Caco-2 (cell line): ENCODE data around the gene CCDC136. TPM values are rescaled to one million over a fixed set of nuclear protein-coding genes. Genes with fewer than 3 reads are reported as not detected.

Experiments used
- BruUV-seq: library from RNA; stranded (reverse); fragments of 400-500 nt; replicated peaks from 2 replicates; lab custom pipeline; 2021; lab: Mats Ljungman, UMichigan
- CTCF ChIA-PET: fragments of 300-600 bp; sonication (Branson Sonifier 250); formaldehyde crosslinking; loops from one replicate; lab custom pipeline; 2022; ENCODE audit warnings: antibody characterized with exemption; lab: Charles Lee
- POLR2A ChIA-PET: fragments of 300-600 bp; sonication (Branson Sonifier 250); formaldehyde crosslinking; loops from one replicate; lab custom pipeline; 2022; ENCODE audit warnings: antibody characterized with exemption; lab: Charles Lee
- DNase-seq, 2 experiments: peaks; one replicate each; pipeline versions ENCODE4 v3.0.0 to v3.0.0-alpha.2; 2020 to 2022
- H3K27me3 ChIP-seq: replicated peaks from 2 replicates; pipeline ENCODE4 v1.6.0; 2011; ENCODE audit warnings: low read length; ENCODE audit not compliant: control insufficient read depth, insufficient read depth
- H3K36me3 ChIP-seq: 2 replicates; pipeline ENCODE4 v1.5.1; 2011; ENCODE audit warnings: low read length; ENCODE audit not compliant: control insufficient read depth, insufficient read depth
- H3K4me1 ChIP-seq: fragments of 250-450 bp; sonication (Bioruptor Pico); 2 replicates; pipeline ENCODE4 v1.5.1; 2020; ENCODE audit warnings: mild to moderate bottlenecking
- H3K4me3 ChIP-seq: 2 replicates; pipeline ENCODE4 v1.5.1; 2011; ENCODE audit warnings: low read depth, mild to moderate bottlenecking, control low read depth, low read length
- H3K9me3 ChIP-seq: fragments of 250-450 bp; sonication (Bioruptor Pico); 2 replicates; pipeline ENCODE4 v1.5.1; 2020; ENCODE audit warnings: mild to moderate bottlenecking, moderate library complexity
- H3K27ac Mint-ChIP-seq: one replicate; pipeline ENCODE4 v1.8.0; 2022; ENCODE audit warnings: mixed read lengths; ENCODE audit not compliant: unreplicated experiment
- H3K27me3 Mint-ChIP-seq: one replicate; pipeline ENCODE4 v1.8.0; 2022; ENCODE audit warnings: mixed read lengths; ENCODE audit not compliant: insufficient read depth, unreplicated experiment
- H3K36me3 Mint-ChIP-seq: one replicate; pipeline ENCODE4 v1.8.0; 2022; ENCODE audit warnings: mild to moderate bottlenecking, mixed read lengths; ENCODE audit not compliant: insufficient read depth, unreplicated experiment
- H3K4me1 Mint-ChIP-seq: one replicate; pipeline ENCODE4 v1.8.0; 2022; ENCODE audit warnings: low read depth, mixed read lengths; ENCODE audit not compliant: unreplicated experiment
- H3K4me3 Mint-ChIP-seq: one replicate; pipeline ENCODE4 v1.8.0; 2022; ENCODE audit warnings: mild to moderate bottlenecking, moderate library complexity, mixed read lengths; ENCODE audit not compliant: unreplicated experiment
- H3K9me3 Mint-ChIP-seq: one replicate; pipeline ENCODE4 v1.8.0; 2022; ENCODE audit warnings: mixed read lengths; ENCODE audit not compliant: unreplicated experiment
- intact Hi-C: fragments of 100-400 bp; cut with micrococcal nuclease; formaldehyde crosslinking; loops from one replicate; pipeline ENCODE4 v1.10.0; 2022; ENCODE audit not compliant: unreplicated experiment
- total RNA-seq: library from RNA; stranded (reverse); gene quantifications from 2 replicates; pipeline ENCODE4 v1.2.3, GENCODE V29; 2022
- TF ChIP-seq, protein P1 (sequence below), 2 experiments: fragments of 200-600 bp in 1 of 2; IDR thresholded peaks; 1 replicate in 1 of 2; 2 replicates in 1 of 2; pipeline versions ENCODE4 v1.5.1 to v1.8.0; 2011 to 2022; ENCODE audit warnings: antibody characterized with exemption in 1 of 2, control low read depth in 1 of 2, inconsistent platforms in 1 of 2, low read depth in 1 of 2, low read length in 1 of 2, mild to moderate bottlenecking in 1 of 2, moderate library complexity in 1 of 2; ENCODE audit not compliant: insufficient read depth in 1 of 2, severe bottlenecking in 1 of 2, unreplicated experiment in 1 of 2

Gene CCDC136
- total RNA-seq, 1 experiment from 2014 or later, result 10.2 TPM

DNA sequence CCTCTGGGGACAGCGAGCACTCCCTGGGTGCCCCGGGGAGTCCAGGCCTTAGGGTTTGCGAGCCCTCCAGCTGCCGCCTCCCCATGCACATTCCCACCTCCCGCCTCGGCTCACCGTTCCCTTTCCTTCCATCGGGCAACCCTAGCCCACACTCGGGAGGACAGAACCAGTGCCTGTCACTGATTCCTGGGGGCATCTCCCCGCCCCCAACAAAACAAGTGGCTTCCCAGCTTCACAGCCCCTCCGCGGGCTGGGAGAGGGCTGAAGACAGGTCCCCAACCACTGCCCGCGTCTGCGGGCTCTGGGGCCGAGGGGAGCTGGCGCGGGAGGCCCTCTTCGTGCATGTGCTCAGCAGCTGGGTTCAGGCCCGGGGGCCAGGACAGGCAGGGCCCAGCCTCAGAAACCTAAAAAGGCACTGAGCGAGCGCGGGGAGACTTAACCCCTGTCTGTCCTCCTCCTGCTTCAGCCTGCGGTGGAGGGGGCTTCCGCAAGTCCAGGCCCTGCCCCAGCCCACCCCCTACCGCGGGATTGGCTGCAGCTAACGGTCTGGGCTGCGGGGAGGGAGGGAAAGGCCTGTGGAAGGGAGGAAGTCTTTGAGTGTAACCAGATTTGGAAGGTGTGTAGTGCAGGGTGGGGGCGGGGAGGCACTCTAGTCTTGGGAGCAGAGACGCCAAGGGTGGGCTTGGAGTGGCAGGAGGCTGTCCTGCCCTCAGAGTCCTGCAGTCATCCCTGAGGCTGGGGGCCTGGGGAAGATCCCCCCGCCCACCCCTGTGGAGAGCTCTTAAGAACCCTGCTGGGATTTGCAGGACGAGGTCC, 39.6 kb downstream of the CCDC136 start:
- BruUV-seq, result no TSS peak
- ChIA-PET CTCF (interaction anchor here (1.1 to 1.3 kb wide), 2 partner anchors 10 to 32 kb away, joined by 4 to 6 read pairs; partner anchors contain the start of gene ATP6V1F), POLR2A (no interaction called here)
- Mint-ChIP-seq H3K27me3 (no peaks in the 10 kb centered on the region), H3K36me3 (peaks cover 12% of the 10 kb centered on the region), H3K9me3 (no peaks in the 10 kb centered on the region), H3K27ac (no peak overlapping the region), H3K4me1 (peaks cover 33% of the 10 kb centered on the region), H3K4me3 (peak overlapping the region; percentile 75)
- H3K4me3 ChIP-seq, result peak overlapping the region; percentile 74
- TF ChIP-seq, protein P1, sequence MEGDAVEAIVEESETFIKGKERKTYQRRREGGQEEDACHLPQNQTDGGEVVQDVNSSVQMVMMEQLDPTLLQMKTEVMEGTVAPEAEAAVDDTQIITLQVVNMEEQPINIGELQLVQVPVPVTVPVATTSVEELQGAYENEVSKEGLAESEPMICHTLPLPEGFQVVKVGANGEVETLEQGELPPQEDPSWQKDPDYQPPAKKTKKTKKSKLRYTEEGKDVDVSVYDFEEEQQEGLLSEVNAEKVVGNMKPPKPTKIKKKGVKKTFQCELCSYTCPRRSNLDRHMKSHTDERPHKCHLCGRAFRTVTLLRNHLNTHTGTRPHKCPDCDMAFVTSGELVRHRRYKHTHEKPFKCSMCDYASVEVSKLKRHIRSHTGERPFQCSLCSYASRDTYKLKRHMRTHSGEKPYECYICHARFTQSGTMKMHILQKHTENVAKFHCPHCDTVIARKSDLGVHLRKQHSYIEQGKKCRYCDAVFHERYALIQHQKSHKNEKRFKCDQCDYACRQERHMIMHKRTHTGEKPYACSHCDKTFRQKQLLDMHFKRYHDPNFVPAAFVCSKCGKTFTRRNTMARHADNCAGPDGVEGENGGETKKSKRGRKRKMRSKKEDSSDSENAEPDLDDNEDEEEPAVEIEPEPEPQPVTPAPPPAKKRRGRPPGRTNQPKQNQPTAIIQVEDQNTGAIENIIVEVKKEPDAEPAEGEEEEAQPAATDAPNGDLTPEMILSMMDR (IDR thresholded peaks at IDR 0.05; ENCODE audit: insufficient read depth in 1 of 2, low read depth in 1 of 2, low read length in 1 of 2, severe bottlenecking in 1 of 2, unreplicated experiment in 1 of 2), result no peak
- H3K9me3 ChIP-seq, result no peaks in the 10 kb centered on the region
- DNase-seq, result peak in 1 of 2 experiments; percentile 42
- peaks cover 43% of the 10 kb centered on the region for H3K4me1 ChIP-seq
- no peaks in the 10 kb centered on the region for H3K27me3 ChIP-seq
- no peaks in the 10 kb centered on the region for H3K36me3 ChIP-seq
- intact Hi-C loops, result loop anchor here (2.0 to 5.0 kb wide), 2 partner anchors 31 to 39 kb away; partner anchors contain the start of genes ATP6V1F and CCDC136

DNA sequence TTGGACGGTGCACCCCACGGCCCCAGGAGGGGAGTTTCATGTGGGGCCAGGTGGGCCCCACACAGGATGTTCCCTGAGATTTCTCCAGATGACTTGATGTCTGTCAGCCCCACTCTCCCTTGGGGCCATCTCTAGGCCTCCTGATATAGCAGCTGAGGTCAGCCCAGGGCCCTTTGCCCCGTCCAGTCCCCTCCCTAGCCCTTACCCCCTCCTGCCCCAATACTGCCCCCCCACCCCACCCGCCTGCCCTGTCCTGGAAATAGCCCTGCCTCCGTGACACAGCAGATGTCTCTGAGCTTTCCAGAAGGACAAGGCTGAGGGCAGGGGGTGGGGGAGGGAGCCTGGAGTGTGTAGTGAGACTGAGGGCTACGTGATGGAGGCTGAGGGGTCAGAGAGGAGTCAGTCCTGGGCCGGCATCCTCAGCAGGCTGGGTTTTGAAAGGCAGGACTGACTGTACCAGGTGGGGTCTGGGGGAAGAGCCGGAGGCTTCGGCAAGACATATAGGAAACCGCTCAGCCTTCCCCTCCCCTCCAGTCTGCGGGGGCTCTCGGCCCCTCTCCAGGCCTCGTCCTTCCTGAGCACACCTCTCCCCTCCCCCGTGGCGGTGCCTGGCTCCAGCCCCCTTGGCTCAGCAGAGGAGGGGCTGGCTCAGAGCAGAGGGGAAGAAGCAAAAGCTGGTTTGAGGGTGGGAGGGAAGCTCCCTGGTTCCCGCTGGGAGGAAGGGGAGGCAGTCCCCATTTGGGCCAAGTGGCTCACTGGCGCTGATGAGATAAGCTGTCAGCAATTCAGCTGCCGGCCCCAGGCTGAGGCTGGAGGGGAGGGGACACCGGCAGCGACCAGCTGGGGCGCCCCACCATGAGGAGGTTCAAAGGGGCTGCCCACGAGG, 40.5 kb downstream of the CCDC136 start:
- peak overlapping the region; percentile 75 for H3K4me3 Mint-ChIP-seq
- intact Hi-C loops, result loop anchor here (2.0 to 5.0 kb wide), 2 partner anchors 31 to 40 kb away; partner anchors contain the start of genes ATP6V1F and CCDC136
- ChIA-PET POLR2A (no interaction called here), CTCF (interaction anchor here (0.6 to 1.3 kb wide), 2 partner anchors 31 to 118 kb away, joined by 4 read pairs; partner anchors contain the start of gene ATP6V1F)
- no peak overlapping the region for H3K27ac Mint-ChIP-seq
- H3K27me3 Mint-ChIP-seq, result no peaks in the 10 kb centered on the region
- H3K36me3 Mint-ChIP-seq, result peaks cover 12% of the 10 kb centered on the region
- no TSS peak for BruUV-seq
- H3K4me3 ChIP-seq, result no peak overlapping the region
- TF ChIP-seq, protein P1 (IDR thresholded peaks at IDR 0.05; ENCODE audit: insufficient read depth in 1 of 2, low read depth in 1 of 2, low read length in 1 of 2, severe bottlenecking in 1 of 2, unreplicated experiment in 1 of 2), result no peak
- no peaks in the 10 kb centered on the region for H3K27me3 ChIP-seq
- no peaks in the 10 kb centered on the region for H3K9me3 Mint-ChIP-seq
- H3K4me1 Mint-ChIP-seq, result peaks cover 25% of the 10 kb centered on the region
- no peaks in the 10 kb centered on the region for H3K9me3 ChIP-seq
- H3K36me3 ChIP-seq, result no peaks in the 10 kb centered on the region
- H3K4me1 ChIP-seq, result peaks cover 39% of the 10 kb centered on the region
- peak in 1 of 2 experiments; percentile 40 for DNase-seq

DNA sequence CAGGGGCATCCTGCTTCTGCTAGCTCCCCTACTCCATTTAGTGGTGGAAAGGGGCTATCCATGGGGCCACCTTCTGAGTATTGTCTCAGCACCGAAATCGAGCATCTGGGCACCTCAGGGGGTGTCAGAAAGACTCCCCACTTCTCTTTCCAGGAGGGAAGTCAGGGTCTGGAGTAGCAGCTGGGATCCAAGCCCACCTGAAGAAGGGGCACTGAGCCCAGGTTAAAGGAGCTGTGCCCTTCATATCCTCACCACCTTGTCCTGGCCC, 41.0 kb downstream of the CCDC136 start:
- no peak overlapping the region for H3K27ac Mint-ChIP-seq
- BruUV-seq, result no TSS peak
- TF ChIP-seq, protein P1 (IDR thresholded peaks at IDR 0.05; ENCODE audit: insufficient read depth in 1 of 2, low read depth in 1 of 2, low read length in 1 of 2, severe bottlenecking in 1 of 2, unreplicated experiment in 1 of 2), result no peak
- H3K4me3 Mint-ChIP-seq, result peak overlapping the region; percentile 75
- no peaks in the 10 kb centered on the region for H3K27me3 ChIP-seq
- no peak for DNase-seq
- no peaks in the 10 kb centered on the region for H3K9me3 Mint-ChIP-seq
- H3K36me3 Mint-ChIP-seq, result peaks cover 18% of the 10 kb centered on the region
- H3K27me3 Mint-ChIP-seq, result no peaks in the 10 kb centered on the region
- H3K9me3 ChIP-seq, result no peaks in the 10 kb centered on the region
- no peak overlapping the region for H3K4me3 ChIP-seq
- intact Hi-C loops, result loop anchor here (5.0 kb wide), 1 partner anchor 41 kb away; the partner anchor contains the start of gene CCDC136
- H3K4me1 ChIP-seq, result peaks cover 33% of the 10 kb centered on the region
- H3K4me1 Mint-ChIP-seq, result peaks cover 19% of the 10 kb centered on the region
- no peaks in the 10 kb centered on the region for H3K36me3 ChIP-seq
- ChIA-PET CTCF (interaction anchor here (0.6 kb wide), 1 partner anchor 56 kb away, joined by 10 read pairs; no protein-coding TSS in a partner anchor), POLR2A (no interaction called here)
